Thyroid gland (tissue), 4 donors: ENCODE results near the gene OSBPL8.

ENCODE experiments used
- CTCF ChIP-seq, 6 experiments: fragments of 200-600 bp in 3 of 6; fragments of 450-650 bp in 3 of 6; sonication (generic) in 3 of 6; IDR thresholded peaks; one replicate each; pipeline ENCODE4 v1.5.1; 2016 to 2019; ENCODE audit warnings: antibody characterized with exemption in 6 of 6, mild to moderate bottlenecking in 2 of 6, inconsistent platforms in 1 of 6, moderate library complexity in 1 of 6
- POLR2A ChIP-seq, 2 donors: fragments of 450-650 bp; IDR thresholded peaks; one replicate each; pipeline ENCODE4 v1.6.1; 2017; ENCODE audit warnings: antibody characterized with exemption in 2 of 2, mild to moderate bottlenecking in 2 of 2, moderate library complexity in 1 of 2

GRCh38 chr12:76308866-76309265 is 250.7 kb downstream of the OSBPL8 start:
- TF ChIP-seq CTCF (IDR thresholded peaks at IDR 0.05) (no peak), POLR2A (IDR thresholded peaks at IDR 0.05) (no peak)
